HEK293 (cell line): Measurements from ENCODE around the gene PMS1.

Experiments used
- CTCF ChIA-PET: fragments of 350-600 bp; formaldehyde crosslinking; extraction: SDS; loops from one replicate; lab custom pipeline; 2021; ENCODE audit warnings: antibody characterized with exemption; lab: Yijun Ruan, JAX
- POLR2A ChIA-PET: fragments of 300-600 bp; formaldehyde crosslinking; extraction: SDS; loops from one replicate; lab custom pipeline; 2020; ENCODE audit warnings: antibody characterized with exemption, inconsistent platforms; lab: Yijun Ruan, JAX
- H3K27ac ChIP-seq: fragments of 200-500 bp; sonication (Bioruptor generic); 2 replicates; pipeline ENCODE4 v1.5.1; 2014; ENCODE audit warnings: low read depth, low read length, control low read depth, inconsistent platforms; ENCODE audit errors: extremely low read depth
- H3K36me3 ChIP-seq, 2 experiments: fragments of 200-500 bp in 1 of 2; sonication (Bioruptor generic) in 1 of 2; 1 replicate in 1 of 2; 2 replicates in 1 of 2; pipeline ENCODE4 v1.5.1; 2014 to 2017; ENCODE audit warnings: inconsistent platforms in 2 of 2, low read length in 2 of 2; ENCODE audit not compliant: control insufficient read depth in 2 of 2, insufficient read depth in 1 of 2
- H3K4me1 ChIP-seq: fragments of 200-500 bp; sonication (Bioruptor generic); 2 replicates; pipeline ENCODE4 v1.5.1; 2014; ENCODE audit warnings: mild to moderate bottlenecking, low read length, inconsistent platforms; ENCODE audit not compliant: control insufficient read depth, insufficient read depth
- H3K4me3 ChIP-seq: 2 replicates; pipeline ENCODE4 v1.5.1; 2011; ENCODE audit warnings: low read depth, mild to moderate bottlenecking, control low read depth, low read length, moderate library complexity
- H3K9me3 ChIP-seq: fragments of 200-500 bp; sonication (Bioruptor generic); 2 replicates; pipeline ENCODE4 v1.5.1; 2014; ENCODE audit warnings: low read depth, low read length, inconsistent platforms; ENCODE audit not compliant: control insufficient read depth, insufficient read depth
- KLF17 ChIP-seq: fragments of 450-650 bp; formaldehyde crosslinking; IDR thresholded peaks from 2 replicates; pipeline ENCODE4 v1.5.1; 2016; ENCODE audit warnings: missing biosample characterization, missing genetic modification characterization
- KLF7 ChIP-seq: fragments of 450-650 bp; formaldehyde crosslinking; IDR thresholded peaks from 2 replicates; pipeline ENCODE4 v1.5.1; 2016; ENCODE audit warnings: missing biosample characterization, missing genetic modification characterization, borderline replicate concordance
- KLF9 ChIP-seq: fragments of 450-650 bp; formaldehyde crosslinking; IDR thresholded peaks from 2 replicates; pipeline ENCODE4 v1.5.1; 2016; ENCODE audit warnings: missing biosample characterization, missing genetic modification characterization, low read depth
- PBX3 ChIP-seq: sonication (generic); formaldehyde crosslinking; IDR thresholded peaks from 2 replicates; pipeline ENCODE4 v1.8.1; 2022; ENCODE audit warnings: mild to moderate bottlenecking, moderate library complexity, missing genetic modification reagents
- SALL2 ChIP-seq: fragments of 450-650 bp; formaldehyde crosslinking; IDR thresholded peaks from 2 replicates; pipeline ENCODE4 v1.5.0; 2017; ENCODE audit warnings: missing biosample characterization, mild to moderate bottlenecking, missing genetic modification characterization, borderline replicate concordance
- SP3 ChIP-seq: fragments of 450-650 bp; formaldehyde crosslinking; IDR thresholded peaks from 2 replicates; pipeline ENCODE4 v1.5.1; 2016; ENCODE audit warnings: missing biosample characterization, missing genetic modification characterization
- SP7 ChIP-seq: fragments of 450-650 bp; formaldehyde crosslinking; IDR thresholded peaks from 2 replicates; pipeline ENCODE4 v1.5.1; 2016; ENCODE audit warnings: missing biosample characterization, missing genetic modification characterization
- TRIM28 ChIP-seq: IDR thresholded peaks from 2 replicates; pipeline ENCODE4 v1.6.1; 2011; ENCODE audit warnings: low read length, control low read depth, borderline replicate concordance
- ZBTB17 ChIP-seq: fragments of 450-650 bp; formaldehyde crosslinking; IDR thresholded peaks from 2 replicates; pipeline ENCODE4 v1.5.1; 2016; ENCODE audit warnings: missing biosample characterization, missing genetic modification characterization
- ZFP69B ChIP-seq: fragments of 450-650 bp; formaldehyde crosslinking; IDR thresholded peaks from 2 replicates; pipeline ENCODE4 v1.5.1; 2016; ENCODE audit warnings: missing biosample characterization, missing genetic modification characterization
- ZNF114 ChIP-seq: fragments of 450-650 bp; formaldehyde crosslinking; IDR thresholded peaks from 2 replicates; pipeline ENCODE4 v1.5.0; 2017; ENCODE audit warnings: missing biosample characterization, missing genetic modification characterization
- ZNF148 ChIP-seq: fragments of 450-650 bp; formaldehyde crosslinking; IDR thresholded peaks from 2 replicates; pipeline ENCODE4 v1.5.0; 2017; ENCODE audit warnings: missing biosample characterization, missing genetic modification characterization, borderline replicate concordance
- ZNF155 ChIP-seq: fragments of 450-650 bp; formaldehyde crosslinking; IDR thresholded peaks from 2 replicates; pipeline ENCODE4 v1.5.1; 2016; ENCODE audit warnings: missing biosample characterization, missing genetic modification characterization
- ZNF157 ChIP-seq: fragments of 450-650 bp; formaldehyde crosslinking; IDR thresholded peaks from 2 replicates; pipeline ENCODE4 v1.5.1; 2016; ENCODE audit warnings: missing biosample characterization, missing genetic modification characterization
- ZNF221 ChIP-seq: fragments of 450-650 bp; formaldehyde crosslinking; IDR thresholded peaks from 2 replicates; pipeline ENCODE4 v1.5.1; 2017; ENCODE audit warnings: missing biosample characterization, missing genetic modification characterization, borderline replicate concordance
- ZNF223 ChIP-seq: fragments of 450-650 bp; formaldehyde crosslinking; IDR thresholded peaks from 2 replicates; pipeline ENCODE4 v1.5.1; 2016; ENCODE audit warnings: missing biosample characterization, missing genetic modification characterization
- ZNF24 ChIP-seq: fragments of 450-650 bp; formaldehyde crosslinking; IDR thresholded peaks from 2 replicates; pipeline ENCODE4 v1.5.1; 2016; ENCODE audit warnings: missing biosample characterization, missing genetic modification characterization
- ZNF362 ChIP-seq: fragments of 450-650 bp; formaldehyde crosslinking; IDR thresholded peaks from 2 replicates; pipeline ENCODE4 v1.5.1; 2016; ENCODE audit warnings: missing biosample characterization, missing genetic modification characterization
- ZNF398 ChIP-seq: fragments of 450-650 bp; formaldehyde crosslinking; IDR thresholded peaks from 2 replicates; pipeline ENCODE4 v1.5.1; 2017; ENCODE audit warnings: missing biosample characterization, missing genetic modification characterization
- ZNF426 ChIP-seq: fragments of 450-650 bp; formaldehyde crosslinking; IDR thresholded peaks from 2 replicates; pipeline ENCODE4 v1.5.1; 2017; ENCODE audit warnings: missing biosample characterization, missing genetic modification characterization, mild to moderate bottlenecking, inconsistent platforms, moderate library complexity
- ZNF501 ChIP-seq: fragments of 450-650 bp; formaldehyde crosslinking; IDR thresholded peaks from 2 replicates; pipeline ENCODE4 v1.5.1; 2016; ENCODE audit warnings: missing biosample characterization, missing genetic modification characterization
- ZNF518A ChIP-seq: fragments of 450-650 bp; formaldehyde crosslinking; conservative IDR thresholded peaks from 2 replicates; pipeline ENCODE4 v1.5.1; 2016; ENCODE audit warnings: low read depth, missing biosample characterization, missing genetic modification characterization
- ZNF610 ChIP-seq: fragments of 450-650 bp; formaldehyde crosslinking; IDR thresholded peaks from 2 replicates; pipeline ENCODE4 v1.5.1; 2016; ENCODE audit warnings: missing biosample characterization, missing genetic modification characterization, borderline replicate concordance

PMS1 gene

GRCh38 chr2:189783927-189784867 is at the start of gene PMS1, which contains the start of gene ORMDL1:
Gene PMS1 (plus strand): TSS chr2:189784450. CDS start chr2:189791810, 7,360 bp downstream.
Gene ORMDL1 (minus strand): TSS chr2:189784339. CDS start chr2:189782595, 1,744 bp downstream.
- peaks cover 5% of the 10 kb centered on the region; the same call in 1 of the 2 replicates for H3K4me1 ChIP-seq
- POLR2A ChIA-PET: interaction anchor here (0.7 to 2.4 kb wide), 7 partner anchors 11 to 535 kb away, joined by 3 to 24 read pairs (median 4); partner anchors contain the start of genes ANKAR, HIBCH and OSGEPL1
- H3K9me3 ChIP-seq: no peaks in the 10 kb centered on the region
- H3K27ac ChIP-seq: peak within 1 kb of the TSS; percentile 89
- CTCF ChIA-PET: interaction anchor here (0.6 kb wide), 1 partner anchor 96 kb away, joined by 3 read pairs; no protein-coding TSS in a partner anchor
- peaks cover 22 to 54% of the 10 kb centered on the region in 2 experiments for H3K36me3 ChIP-seq
- H3K4me3 ChIP-seq: peak within 1 kb of the TSS; percentile 97
- TF ChIP-seq SALL2 (tag by site-specific recombination) (no peak), ZNF155 (tag by site-specific recombination) (no peak), ZNF223 (tag by site-specific recombination) (no peak), ZNF501 (tag by site-specific recombination) (peak; percentile 97), ZNF426 (tag by site-specific recombination) (no peak), SP3 (peak; percentile 78), KLF9 (peak; percentile 79), ZNF148 (no peak), ZNF221 (tag by site-specific recombination) (no peak), ZNF24 (tag by site-specific recombination) (peak; percentile 32; the same call in 1 of the 2 replicates), TRIM28 (peak; percentile 16; the same call in 1 of the 2 replicates), PBX3 (CRISPR knock-in tag) (peak; percentile 99), ZNF157 (tag by site-specific recombination) (no peak), ZNF518A (0 out of 2 replicates have a peak, but pooled peaks have one; percentile 9), ZBTB17 (tag by site-specific recombination) (peak; percentile 72), ZNF398 (tag by site-specific recombination) (no peak; the same call in 1 of the 2 replicates), ZNF610 (peak; percentile 18), KLF17 (tag by site-specific recombination) (peak; percentile 71), ZNF114 (tag by site-specific recombination) (no peak), KLF7 (peak; percentile 42; the same call in 1 of the 2 replicates), ZNF362 (tag by site-specific recombination) (no peak), SP7 (peak; percentile 81), ZFP69B (tag by site-specific recombination) (peak; percentile 47; the same call in 1 of the 2 replicates)
